NCI-H2081 (cell line): ENCODE measurements around the gene BATF3.

ENCODE experiments used
- DNase-seq, 2 experiments: peaks; one replicate each; lab custom pipeline; 2025; lab: John Stamatoyannopoulos, UW

BATF3 gene

DNA sequence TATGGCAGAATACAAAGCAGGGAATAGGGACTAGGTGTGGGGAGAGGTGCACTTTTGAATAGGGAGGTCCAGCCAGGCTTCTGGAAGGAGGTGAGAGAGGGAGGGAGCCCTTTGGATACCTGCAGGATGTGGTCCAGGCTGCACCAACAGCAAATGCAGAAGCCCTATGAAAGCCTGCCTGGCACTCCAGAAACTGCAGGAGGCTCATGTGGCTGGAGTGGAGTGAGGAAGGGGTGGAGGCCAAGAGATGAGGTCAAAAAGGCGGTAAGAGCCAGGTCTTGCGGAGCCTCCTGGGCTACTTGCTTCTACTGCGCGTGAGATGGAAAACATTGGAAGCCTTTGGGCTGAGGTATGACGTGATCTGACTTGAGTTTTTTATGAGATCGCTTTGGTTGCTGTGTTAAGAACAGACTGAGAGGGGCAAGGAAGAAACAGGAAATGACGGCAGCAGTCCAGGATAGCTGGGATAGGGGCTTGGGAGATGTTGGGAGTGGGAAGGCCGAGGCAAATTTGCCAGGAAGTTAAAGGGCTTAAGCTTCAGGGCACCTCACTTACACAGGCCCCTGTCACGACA lies 4.4 kb upstream of the BATF3 start:
- DNase-seq: no peak

DNA sequence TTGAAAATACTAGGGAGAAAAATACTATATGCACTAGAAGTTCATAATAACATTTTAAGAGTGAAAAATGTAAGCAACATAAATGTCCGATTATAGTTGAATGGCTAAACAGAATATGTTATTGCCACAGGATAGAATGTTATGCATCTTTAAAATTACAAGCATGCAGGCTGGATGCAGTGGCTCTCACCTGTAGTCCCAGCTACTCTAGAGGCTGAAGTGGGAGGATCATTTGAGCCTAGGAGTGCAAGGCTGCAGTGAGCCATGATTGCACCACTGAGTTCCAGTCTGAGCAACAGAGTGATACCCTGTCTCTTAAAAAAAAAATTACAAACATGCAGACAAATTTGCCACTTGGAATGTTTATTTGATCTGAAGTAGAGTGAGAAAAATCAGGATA lies 3.0 kb upstream of the BATF3 start:
- no peak for DNase-seq

DNA sequence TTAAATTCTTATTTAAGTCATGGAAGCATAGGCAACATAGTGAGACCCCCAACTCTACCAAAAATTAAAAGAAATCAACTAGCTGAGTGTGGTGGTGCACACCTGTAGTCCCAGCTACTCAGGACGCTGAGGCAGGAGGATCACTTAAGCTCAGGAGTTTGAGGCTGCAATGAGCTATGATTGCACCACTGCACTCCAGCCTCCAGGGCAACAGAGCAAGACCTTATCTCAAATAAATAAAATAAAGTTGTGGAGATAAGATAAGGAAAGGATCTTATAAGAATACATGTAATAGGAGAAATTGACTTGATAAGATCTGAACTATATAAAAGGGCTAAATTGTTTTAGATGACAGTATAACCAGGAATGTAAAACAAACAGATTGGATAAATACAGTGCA lies 2.3 kb upstream of the BATF3 start:
- no peak for DNase-seq

DNA sequence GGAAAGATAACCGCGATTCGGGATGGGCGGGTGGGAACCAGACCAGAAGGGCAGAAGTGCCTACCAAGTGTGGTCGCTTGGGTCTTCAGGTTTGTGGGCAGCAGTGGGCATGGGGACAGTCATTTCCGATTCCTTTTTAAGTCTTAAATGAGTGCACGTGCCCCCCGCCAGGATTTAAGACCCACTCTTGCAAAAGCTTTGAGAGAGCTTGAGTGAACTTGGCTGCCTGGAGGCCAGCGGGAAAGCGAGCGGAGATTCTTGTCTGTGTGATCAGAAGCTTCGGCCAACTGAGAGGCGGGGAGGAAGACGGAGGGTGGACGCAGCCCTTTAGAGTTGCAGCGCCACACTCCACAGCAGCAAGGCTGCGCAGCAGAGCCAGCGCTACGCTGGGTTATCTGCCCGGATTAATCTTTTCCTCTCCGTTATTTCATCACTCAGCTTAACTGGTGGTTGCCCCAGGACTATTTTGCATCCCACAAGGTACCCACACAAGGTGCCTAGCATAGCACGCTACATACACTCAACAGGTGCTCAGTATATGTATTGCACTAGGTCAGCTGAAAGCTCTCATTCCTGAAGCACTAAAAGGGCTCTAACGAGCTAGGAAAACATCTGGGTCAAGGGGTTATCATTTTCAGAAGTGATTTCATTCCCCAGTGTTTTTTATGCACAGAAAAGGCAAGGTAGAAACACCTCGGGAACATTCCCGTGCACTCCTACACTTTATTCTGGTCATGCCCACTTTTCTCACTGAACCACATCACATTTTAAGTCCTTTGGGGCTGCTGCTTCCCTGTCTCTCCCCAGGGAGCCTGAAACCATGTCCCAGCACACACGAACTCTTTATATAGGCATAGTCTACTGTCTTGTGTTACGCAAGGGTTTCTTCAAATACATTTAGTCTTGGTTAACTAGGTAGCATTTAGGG lies 1.5 kb upstream of the BATF3 start:
- no peak for DNase-seq

DNA sequence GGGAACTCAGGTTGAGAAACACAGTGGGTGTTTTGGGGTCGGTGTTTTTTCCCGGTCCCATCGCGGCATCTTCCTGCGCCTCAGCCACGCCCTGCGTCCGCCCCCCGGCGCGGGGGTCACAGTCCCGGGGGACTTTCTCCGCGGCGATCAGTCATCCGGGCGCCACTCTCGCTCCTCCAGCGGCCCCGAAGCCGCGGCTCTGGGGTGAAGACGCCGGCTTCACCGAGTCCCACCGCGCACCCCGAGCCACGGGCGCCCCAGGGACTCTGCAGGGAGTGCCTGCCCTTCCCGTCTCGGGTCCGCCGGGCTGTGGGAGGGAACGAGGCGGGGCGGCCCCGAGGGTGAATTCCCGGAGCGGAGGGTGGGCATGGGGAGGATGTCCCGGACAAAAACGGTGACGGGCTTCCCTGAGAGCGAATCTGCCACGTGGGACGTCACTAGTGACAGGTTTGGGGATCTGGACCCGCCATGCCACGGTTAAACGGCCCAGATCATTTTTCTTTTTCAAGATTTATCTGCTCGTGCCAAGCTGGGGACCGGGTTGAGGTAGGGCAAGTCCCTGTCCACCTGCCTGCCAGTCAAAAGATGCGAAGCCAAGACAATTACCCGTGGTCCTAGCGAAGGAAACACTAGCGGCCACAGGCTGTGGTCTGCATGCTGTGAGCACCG lies 717 bp upstream of the BATF3 start:
- no peak for DNase-seq

DNA sequence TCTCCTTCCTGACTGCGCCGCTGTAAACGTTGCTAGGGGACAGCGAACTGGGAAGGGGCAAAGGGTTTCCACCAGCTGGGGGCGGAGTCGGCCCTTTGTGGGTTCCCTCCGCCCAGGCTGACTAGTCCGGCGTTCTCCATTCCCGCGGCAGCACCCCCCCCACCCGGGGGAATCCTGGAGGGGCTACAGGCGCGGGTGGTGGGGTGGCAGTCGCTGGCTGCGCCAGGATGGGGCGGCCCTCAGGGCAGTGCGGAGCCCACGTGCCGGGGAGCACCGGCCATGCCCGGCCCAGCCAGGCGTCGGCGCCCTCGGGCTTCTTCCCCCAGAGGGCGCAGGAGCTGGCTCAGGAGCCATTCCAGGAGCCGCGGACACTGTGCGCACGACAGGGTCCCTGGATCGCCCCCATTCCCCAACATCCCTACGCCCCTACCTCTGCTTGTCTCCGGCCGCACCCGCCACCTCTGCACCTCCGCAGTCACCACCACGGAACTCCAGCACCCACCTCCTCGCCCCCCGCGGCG lies 476 bp downstream of the BATF3 start:
- DNase-seq: peak; percentile 61 to 75

DNA sequence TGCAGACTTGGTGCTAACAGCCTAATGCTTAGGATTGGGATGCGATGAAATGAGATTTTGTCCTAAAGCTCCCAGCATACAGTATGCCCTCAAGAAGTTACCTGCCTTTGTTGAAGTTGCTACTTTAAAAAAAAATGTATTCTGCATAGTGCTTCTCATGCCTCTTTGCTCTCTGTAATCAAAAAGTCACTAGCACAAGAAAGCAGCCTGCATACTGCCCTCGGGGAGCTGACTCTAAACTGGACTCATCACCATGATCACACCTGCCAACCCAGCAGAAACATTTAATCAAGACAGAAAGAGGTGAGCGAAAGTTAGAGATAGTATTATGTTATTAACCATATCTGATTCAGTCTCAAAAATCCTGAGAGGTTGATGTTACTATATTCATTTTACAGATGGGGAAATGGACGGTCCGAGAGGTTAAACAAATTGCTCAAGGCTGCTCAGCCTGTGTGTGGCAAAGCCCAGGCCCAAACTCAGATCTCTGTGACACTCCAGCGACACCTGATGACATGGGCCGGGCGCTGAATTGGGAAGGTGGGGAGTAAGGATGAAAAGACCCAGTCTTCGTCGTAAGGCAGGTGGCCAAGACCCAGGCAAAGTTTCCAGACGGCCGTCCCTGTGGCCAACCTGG lies 1.1 kb downstream of the BATF3 start:
- DNase-seq: no peak

DNA sequence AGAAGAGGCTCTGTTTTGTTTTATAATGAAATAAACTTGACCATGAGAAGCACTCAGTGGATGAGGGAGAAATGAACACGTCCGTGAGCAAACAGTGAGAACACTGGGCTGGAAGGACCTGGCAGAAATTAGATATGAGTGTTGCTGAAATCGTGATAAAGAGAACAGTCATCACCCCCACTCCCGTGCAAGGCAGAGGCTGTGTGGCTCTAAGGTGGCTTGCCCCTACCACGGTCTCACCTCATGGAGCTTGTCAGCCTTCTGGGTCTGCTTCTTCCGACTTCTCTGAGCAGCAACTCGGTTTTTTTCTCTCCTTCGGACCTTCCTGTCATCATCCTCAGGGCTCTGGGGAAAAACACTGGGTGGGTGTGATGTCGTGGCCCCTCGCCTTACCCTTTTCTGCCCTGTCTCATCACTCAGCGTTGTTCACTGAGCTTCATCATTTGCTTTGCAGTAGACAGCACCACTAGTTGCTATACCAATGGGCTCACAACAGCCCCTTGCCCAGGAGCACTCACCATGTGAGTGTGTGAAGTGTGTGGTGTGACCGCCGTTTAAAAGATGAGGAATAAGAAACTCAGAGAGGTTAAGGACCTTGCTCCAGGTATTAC lies 2.8 kb downstream of the BATF3 start:
- no peak for DNase-seq

DNA sequence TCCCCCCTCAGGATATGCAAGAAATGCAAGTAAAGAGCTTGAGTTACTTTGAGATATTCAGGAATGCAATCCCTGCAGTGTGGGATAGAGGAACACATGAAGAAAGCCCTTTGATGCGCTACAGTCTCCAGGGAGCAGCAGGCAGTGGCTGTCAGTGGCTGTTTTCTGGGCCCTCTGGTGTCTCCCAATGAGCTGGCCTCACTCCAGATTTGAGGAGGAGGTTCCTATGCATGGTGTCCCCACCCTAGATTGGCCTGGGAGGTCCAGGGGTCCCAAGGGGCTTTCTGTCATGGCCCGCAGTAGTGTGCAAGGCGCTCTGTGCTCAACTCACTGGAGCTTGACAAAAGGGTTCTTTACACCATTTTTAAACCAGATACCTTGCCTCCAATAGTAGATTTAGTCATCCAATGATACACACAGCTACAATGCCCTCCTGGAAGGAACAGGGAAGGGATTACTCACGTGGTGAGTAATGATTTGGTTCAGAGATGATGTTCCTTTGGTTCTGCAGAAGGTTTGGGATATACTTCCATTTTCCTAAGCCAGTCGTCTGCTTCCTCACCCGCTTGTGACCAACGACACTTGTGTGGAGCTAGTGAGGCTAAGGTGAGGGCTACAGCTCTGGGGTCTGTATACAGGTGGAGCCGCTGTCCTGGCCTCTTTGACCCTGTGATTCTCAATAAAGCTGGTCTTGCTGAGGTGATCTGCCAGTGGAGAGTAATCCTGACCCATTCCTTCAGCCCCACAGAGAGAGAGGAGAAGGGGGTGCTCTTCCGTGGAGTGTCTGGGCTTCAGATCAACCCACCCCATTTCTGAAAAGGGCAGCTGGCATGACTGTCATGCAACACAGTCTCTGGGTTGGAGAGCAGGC lies 6.6 kb downstream of the BATF3 start:
- no peak for DNase-seq

DNA sequence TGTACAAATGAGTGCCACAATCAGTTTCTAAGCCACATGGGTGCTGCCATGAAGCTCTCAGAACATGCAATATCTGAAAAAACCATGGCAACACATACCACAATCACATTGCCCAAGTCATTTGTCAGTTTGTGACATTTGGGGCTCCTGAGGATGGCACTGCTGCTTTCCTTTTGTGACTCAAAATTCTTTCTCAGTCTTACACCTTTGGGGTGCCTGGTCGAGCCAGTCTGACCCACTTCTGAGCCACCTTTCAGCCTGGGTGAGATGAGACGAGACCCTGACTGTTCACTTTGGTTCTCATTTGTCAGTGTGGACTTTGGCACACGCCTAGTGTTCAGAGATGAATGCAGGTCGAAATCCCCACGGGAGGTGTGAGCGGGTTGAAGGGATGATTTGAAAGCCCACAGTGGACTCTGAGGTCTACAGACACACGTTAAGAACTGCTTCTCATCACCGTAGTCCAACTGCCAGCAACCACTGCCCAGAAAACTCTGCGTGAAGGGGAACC lies 8.0 kb downstream of the BATF3 start:
- DNase-seq: no peak

DNA sequence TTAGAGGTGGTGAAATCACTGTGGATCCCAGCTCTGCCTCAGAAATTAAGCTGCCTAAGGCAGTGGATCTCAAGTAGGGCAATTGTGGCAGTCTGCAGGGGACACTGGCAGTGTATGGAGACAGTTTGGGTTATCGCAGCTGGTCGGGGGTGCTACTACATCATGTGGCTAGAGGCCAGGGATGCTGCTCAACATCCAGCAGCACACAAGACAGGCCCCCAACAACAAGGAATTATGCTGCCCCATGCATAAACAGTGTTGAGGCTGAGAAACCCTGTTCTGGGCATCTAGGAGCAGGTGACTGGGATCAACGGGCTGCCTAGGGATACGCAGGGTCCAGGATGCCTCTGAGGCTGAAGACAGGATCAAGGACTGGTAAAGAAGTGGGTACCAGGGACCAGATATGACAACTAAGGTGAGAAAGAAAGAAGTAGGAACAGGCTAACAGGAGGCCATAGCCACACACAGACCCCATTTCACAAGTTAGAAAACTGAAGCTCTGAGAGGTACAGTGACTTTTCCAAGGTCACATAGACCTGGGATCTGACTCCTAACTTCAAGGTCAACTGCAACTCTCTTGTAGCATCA lies 8.7 kb downstream of the BATF3 start:
- DNase-seq: no peak

DNA sequence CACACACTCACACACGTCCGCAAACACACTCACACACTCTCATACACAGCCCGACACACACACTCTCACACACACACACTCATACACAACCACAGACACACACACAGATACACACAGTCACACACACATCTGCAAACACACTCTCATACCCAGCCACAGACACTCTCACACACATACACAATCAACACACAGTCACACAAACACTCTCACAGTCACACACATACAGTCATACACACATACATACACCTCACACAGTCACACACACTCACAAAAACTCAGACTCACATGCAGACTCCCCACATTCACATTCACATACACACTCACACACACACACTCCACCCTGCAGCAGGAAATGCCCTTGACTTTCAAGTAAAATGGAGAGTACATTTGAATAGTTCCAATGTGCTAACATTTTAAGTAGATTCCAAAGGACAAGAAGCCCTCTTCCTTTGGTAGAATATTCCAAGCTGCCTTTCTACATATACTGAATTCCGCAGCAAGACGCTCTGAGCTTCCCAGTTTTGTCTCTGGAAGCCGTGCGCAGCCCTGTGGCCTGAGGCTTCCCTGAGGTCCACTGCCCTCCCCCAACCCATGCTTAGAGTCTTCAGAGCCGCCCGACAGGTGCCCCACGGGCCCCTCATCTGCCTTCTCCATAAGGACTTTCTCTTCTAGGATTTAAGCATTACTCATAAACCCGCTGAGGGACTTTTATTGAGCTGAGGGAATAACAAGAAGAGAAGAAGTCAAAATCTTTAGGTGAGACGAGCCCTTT lies 9.7 kb downstream of the BATF3 start:
- no peak for DNase-seq

DNA sequence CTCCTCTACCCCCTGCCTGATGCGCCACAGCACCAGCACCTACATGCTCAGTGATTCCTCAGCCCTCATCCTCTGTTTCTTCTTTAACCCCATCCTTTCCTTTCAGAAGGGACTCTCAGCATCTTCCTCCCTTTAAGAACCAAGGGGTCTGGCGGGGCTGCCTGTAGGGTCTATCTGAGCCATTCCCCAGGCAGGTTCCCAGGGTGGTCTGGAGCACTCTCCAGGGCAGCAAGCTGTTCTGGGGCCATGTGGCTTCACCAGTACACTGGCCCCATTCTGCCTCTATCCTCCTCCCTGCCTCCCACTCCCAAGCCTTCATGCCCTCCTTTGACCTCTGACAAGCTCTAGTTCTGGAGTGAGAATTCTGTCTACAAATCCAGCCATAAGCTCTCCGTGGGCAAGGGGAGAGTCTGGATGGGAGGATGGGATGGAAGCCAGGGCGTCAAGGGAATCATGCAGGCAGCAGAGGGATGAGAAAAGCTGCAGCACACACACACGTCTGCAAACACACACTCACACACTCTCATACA lies 10.4 kb downstream of the BATF3 start:
- DNase-seq: no peak

DNA sequence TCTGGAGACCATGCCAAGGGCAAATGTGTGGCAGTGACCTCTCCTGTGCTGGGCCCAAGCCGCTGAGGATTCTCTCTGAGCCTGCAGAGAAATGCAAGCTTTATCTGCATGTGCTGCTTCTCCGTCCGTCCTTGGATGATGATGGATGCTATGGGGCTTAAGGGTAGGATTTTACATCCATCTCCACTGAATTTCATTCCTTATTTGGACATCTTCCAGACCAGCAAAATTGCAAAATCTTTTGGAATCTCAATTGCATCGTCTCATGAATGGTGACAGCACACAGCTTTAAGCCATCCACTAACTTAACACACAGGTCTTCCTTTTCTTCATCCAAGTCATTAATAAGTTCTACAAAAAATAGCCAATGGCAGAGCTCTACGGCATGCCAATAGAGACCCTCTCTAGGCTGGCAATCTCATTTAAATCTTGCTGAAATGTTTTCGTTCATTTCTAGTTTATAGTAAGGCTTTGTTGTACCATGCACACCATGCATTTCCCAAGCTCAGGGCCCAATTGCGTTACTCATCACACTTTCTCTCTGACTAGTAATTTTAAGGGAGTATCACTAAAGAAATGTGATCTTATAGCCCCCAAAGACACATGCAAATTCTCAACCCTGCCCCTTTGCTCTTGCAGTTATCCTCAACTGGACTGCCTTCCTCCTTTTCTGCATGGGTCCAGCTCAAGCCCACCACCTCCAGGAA lies 11.1 kb downstream of the BATF3 start:
- DNase-seq: no peak

DNA sequence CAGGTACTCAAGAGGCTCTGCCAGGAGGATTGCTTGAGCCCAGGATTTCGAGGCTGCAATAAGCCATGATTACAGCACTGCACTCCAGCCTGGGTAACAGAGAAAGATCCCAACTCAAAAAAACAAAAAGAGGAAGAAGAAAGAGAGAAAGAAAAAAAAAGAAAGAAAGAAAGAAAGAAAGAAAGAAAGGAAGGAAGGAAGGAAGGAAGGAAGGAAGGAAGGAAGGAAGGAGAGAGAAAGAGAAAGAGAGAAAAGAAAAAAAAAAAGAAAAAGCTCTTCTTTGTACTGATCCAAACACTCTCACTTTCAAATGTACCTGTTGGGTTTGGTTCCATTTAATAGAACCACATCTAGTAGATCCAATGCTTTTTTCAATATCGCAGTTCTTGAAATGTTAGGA lies 11.8 kb downstream of the BATF3 start:
- DNase-seq: no peak

DNA sequence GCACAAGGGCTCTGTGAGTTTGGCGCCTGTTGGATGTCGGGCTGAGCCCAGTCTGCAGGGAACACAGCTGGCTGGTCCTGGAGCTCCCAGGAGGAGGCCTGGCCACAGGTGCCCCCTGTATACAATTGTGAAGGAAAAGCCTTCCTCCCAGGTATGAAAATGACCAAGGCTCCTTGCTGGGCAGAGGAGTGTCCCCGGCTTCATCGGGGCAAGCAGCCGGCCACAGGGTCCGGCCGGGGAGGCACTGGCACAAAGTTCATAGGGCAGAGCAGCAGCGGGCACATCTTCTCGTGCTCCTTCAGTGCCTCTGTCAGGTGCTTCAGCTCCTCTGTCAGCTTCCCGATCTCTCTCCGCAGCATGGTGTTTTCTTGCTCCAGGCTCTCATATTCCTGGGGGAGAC lies 13.0 kb downstream of the BATF3 start:
- no peak for DNase-seq

DNA sequence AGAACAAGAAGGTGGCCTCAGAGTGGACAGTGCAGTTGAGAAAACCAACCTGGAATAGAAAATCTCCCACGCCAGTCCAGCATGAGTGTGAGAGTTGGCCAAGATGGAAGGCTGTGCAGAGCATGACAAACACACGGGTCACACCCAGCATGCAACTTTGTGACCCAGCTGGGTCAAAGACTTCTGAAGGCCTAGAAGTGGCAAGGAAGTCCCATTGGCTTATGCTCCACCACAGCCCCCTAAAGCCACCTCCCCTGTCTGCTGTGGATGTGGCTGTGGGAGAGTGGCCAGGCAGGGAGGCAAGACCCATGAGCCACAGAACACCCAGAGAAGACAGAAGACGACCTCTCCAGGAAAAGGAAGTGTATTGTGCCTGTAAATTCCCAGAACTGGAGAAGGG lies 13.6 kb downstream of the BATF3 start:
- DNase-seq: no peak

DNA sequence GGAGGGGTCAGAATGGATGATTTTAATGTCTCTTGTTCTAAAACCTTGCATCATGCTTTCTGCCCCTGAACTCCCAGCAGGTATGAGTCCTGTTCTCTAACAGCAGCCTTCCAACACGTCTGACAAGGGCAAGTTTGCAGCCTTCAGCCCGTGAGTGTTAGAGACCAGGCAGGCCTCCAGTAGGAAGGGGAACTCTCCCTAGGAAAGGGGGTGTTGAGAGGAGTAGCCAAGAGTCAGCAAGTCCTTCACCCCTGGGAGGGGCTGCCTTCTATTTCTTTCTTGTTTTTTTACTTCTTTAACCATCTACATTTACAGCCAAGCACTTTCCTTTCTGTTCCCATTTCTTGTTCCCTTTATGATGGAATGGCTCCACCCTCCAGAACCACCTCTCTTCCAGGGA lies 14.2 kb downstream of the BATF3 start:
- DNase-seq: no peak
